Neural cell (in vitro differentiated cells): ENCODE results near the gene SEC16A.

Experiments
- CTCF ChIP-seq: fragments of 450-650 bp; IDR thresholded peaks from 2 replicates; pipeline ENCODE4 v1.5.1; 2014; ENCODE audit warnings: antibody characterized with exemption, mild to moderate bottlenecking, moderate library complexity; ENCODE audit not compliant: poor library complexity, severe bottlenecking
- EP300 ChIP-seq: fragments of 450-650 bp; conservative IDR thresholded peaks from 2 replicates; pipeline ENCODE4 v1.6.1; 2014; ENCODE audit warnings: antibody characterized with exemption, mild to moderate bottlenecking, moderate library complexity; ENCODE audit not compliant: poor library complexity, severe bottlenecking
- EZH2 ChIP-seq: fragments of 200-600, 300-800 bp; shearing (Covaris generic), sonication (generic); IDR thresholded peaks from 2 replicates; pipeline ENCODE4 v1.6.1; 2014; ENCODE audit warnings: antibody characterized with exemption, low read length, borderline replicate concordance, mild to moderate bottlenecking; ENCODE audit not compliant: insufficient read depth, poor library complexity, severe bottlenecking
- RAD21 ChIP-seq: fragments of 450-650 bp; conservative IDR thresholded peaks from 2 replicates; pipeline ENCODE4 v1.6.1; 2014; ENCODE audit warnings: antibody characterized with exemption, mild to moderate bottlenecking, moderate library complexity
- REST ChIP-seq: IDR thresholded peaks from 2 replicates; pipeline ENCODE4 v1.6.1; 2012; ENCODE audit warnings: borderline replicate concordance
- SMC3 ChIP-seq: fragments of 450-650 bp; conservative IDR thresholded peaks from 2 replicates; pipeline ENCODE4 v1.6.1; 2014; ENCODE audit warnings: antibody characterized with exemption, mild to moderate bottlenecking, moderate library complexity; ENCODE audit not compliant: poor library complexity

DNA sequence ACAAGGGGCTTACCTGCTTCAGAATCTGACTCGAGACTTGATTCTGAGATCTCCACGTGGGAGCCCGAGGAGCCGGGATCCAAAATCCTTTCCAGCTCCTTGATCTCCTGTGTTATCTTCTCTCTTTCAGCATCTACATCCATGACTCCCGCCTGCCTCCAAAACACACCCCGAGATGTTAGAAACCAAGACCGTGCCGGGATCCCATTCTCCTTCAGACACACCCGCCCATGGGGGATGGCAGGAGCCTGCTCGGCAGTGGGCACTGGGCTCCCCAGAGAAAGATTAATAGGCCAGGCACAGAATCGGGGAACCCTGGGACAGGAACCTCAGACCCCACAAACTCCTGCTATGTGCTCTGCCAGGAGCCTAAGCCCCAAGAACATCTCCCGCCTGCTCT is 84.6 kb downstream of the SEC16A start:
- no peak for TF ChIP-seq CTCF
- TF ChIP-seq REST = no peak
- no peak for TF ChIP-seq SMC3
- no peak for TF ChIP-seq EZH2
- TF ChIP-seq RAD21 = no peak
- no peak for TF ChIP-seq EP300
